Measurements from ENCODE around the gene UBXN6.

The UBXN6 gene

GRCh38 chr19:4457654-4458395 is at the start of gene UBXN6:
Gene UBXN6, minus strand, starts transcription at chr19:4457794. Its CDS starts 97 bp downstream, at chr19:4457697.
- Histone ChIP-seq H3K36me3 (ENCODE audit: control insufficient read depth, insufficient read depth, low read length) (no peaks in the 10 kb centered on the region), H3K9ac (ENCODE audit: low read length) (peak within 1 kb of the TSS; percentile 76), H3K4me1 (ENCODE audit: control insufficient read depth, insufficient read depth, low read length) (peaks cover 10% of the 10 kb centered on the region), H3K4me3 (ENCODE audit: low read length) (peak within 1 kb of the TSS; percentile 25), H3K27me3 (ENCODE audit: control insufficient read depth, insufficient read depth, low read length) (no peaks in the 10 kb centered on the region), H3K9me3 (ENCODE audit: control insufficient read depth, low read length) (no peaks in the 10 kb centered on the region)

GRCh38 chr19:4507150-4507452 is 49.5 kb upstream of the UBXN6 start:
- H3K9me3 ChIP-seq (ENCODE audit: control insufficient read depth, low read length), result no peaks in the 10 kb centered on the region
- H3K4me1 ChIP-seq (ENCODE audit: control insufficient read depth, insufficient read depth, low read length), result no peaks in the 10 kb centered on the region
- no peaks in the 10 kb centered on the region for H3K36me3 ChIP-seq (ENCODE audit: control insufficient read depth, insufficient read depth, low read length)
- no peak overlapping the region for H3K4me3 ChIP-seq (ENCODE audit: low read length)
- H3K27me3 ChIP-seq (ENCODE audit: control insufficient read depth, insufficient read depth, low read length), result no peaks in the 10 kb centered on the region
- no peak overlapping the region for H3K9ac ChIP-seq (ENCODE audit: low read length)

GRCh38 chr19:4506449-4507149 is 49.0 kb upstream of the UBXN6 start:
- Histone ChIP-seq H3K4me3 (ENCODE audit: low read length) (no peak overlapping the region), H3K9me3 (ENCODE audit: control insufficient read depth, low read length) (no peaks in the 10 kb centered on the region), H3K9ac (ENCODE audit: low read length) (no peak overlapping the region), H3K4me1 (ENCODE audit: control insufficient read depth, insufficient read depth, low read length) (no peaks in the 10 kb centered on the region), H3K27me3 (ENCODE audit: control insufficient read depth, insufficient read depth, low read length) (no peaks in the 10 kb centered on the region), H3K36me3 (ENCODE audit: control insufficient read depth, insufficient read depth, low read length) (no peaks in the 10 kb centered on the region)

GRCh38 chr19:4505570-4506448 is 48.2 kb upstream of the UBXN6 start:
- no peak overlapping the region for H3K9ac ChIP-seq (ENCODE audit: low read length)
- no peaks in the 10 kb centered on the region for H3K27me3 ChIP-seq (ENCODE audit: control insufficient read depth, insufficient read depth, low read length)
- no peaks in the 10 kb centered on the region for H3K4me1 ChIP-seq (ENCODE audit: control insufficient read depth, insufficient read depth, low read length)
- no peak overlapping the region for H3K4me3 ChIP-seq (ENCODE audit: low read length)
- H3K9me3 ChIP-seq (ENCODE audit: control insufficient read depth, low read length), result no peaks in the 10 kb centered on the region
- H3K36me3 ChIP-seq (ENCODE audit: control insufficient read depth, insufficient read depth, low read length), result no peaks in the 10 kb centered on the region

GRCh38 chr19:4504891-4505569 is 47.4 kb upstream of the UBXN6 start:
- no peak overlapping the region for H3K4me3 ChIP-seq (ENCODE audit: low read length)
- no peaks in the 10 kb centered on the region for H3K36me3 ChIP-seq (ENCODE audit: control insufficient read depth, insufficient read depth, low read length)

GRCh38 chr19:4504297-4504701 is 46.7 kb upstream of the UBXN6 start:
- no peaks in the 10 kb centered on the region for H3K27me3 ChIP-seq (ENCODE audit: control insufficient read depth, insufficient read depth, low read length)
- no peaks in the 10 kb centered on the region for H3K9me3 ChIP-seq (ENCODE audit: control insufficient read depth, low read length)
- no peaks in the 10 kb centered on the region for H3K4me1 ChIP-seq (ENCODE audit: control insufficient read depth, insufficient read depth, low read length)
- H3K9ac ChIP-seq (ENCODE audit: low read length), result no peak overlapping the region
- no peaks in the 10 kb centered on the region for H3K36me3 ChIP-seq (ENCODE audit: control insufficient read depth, insufficient read depth, low read length)
- H3K4me3 ChIP-seq (ENCODE audit: low read length), result no peak overlapping the region

More at GRCh38 chr19:4504891-4505569, 47.4 kb upstream of the UBXN6 start:
- no peak overlapping the region for H3K9ac ChIP-seq (ENCODE audit: low read length)
- no peaks in the 10 kb centered on the region for H3K4me1 ChIP-seq (ENCODE audit: control insufficient read depth, insufficient read depth, low read length)
- no peaks in the 10 kb centered on the region for H3K9me3 ChIP-seq (ENCODE audit: control insufficient read depth, low read length)
- H3K27me3 ChIP-seq (ENCODE audit: control insufficient read depth, insufficient read depth, low read length), result no peaks in the 10 kb centered on the region

GRCh38 chr19:4503825-4504170 is 46.2 kb upstream of the UBXN6 start:
- no peaks in the 10 kb centered on the region for H3K4me1 ChIP-seq (ENCODE audit: control insufficient read depth, insufficient read depth, low read length)
- H3K4me3 ChIP-seq (ENCODE audit: low read length), result no peak overlapping the region
- H3K9ac ChIP-seq (ENCODE audit: low read length), result no peak overlapping the region
- H3K9me3 ChIP-seq (ENCODE audit: control insufficient read depth, low read length), result no peaks in the 10 kb centered on the region
- H3K27me3 ChIP-seq (ENCODE audit: control insufficient read depth, insufficient read depth, low read length), result no peaks in the 10 kb centered on the region
- no peaks in the 10 kb centered on the region for H3K36me3 ChIP-seq (ENCODE audit: control insufficient read depth, insufficient read depth, low read length)

GRCh38 chr19:4503132-4503824 is 45.7 kb upstream of the UBXN6 start:
- no peaks in the 10 kb centered on the region for H3K4me1 ChIP-seq (ENCODE audit: control insufficient read depth, insufficient read depth, low read length)
- no peak overlapping the region for H3K9ac ChIP-seq (ENCODE audit: low read length)
- H3K4me3 ChIP-seq (ENCODE audit: low read length), result no peak overlapping the region
- H3K36me3 ChIP-seq (ENCODE audit: control insufficient read depth, insufficient read depth, low read length), result no peaks in the 10 kb centered on the region
- no peaks in the 10 kb centered on the region for H3K27me3 ChIP-seq (ENCODE audit: control insufficient read depth, insufficient read depth, low read length)
- H3K9me3 ChIP-seq (ENCODE audit: control insufficient read depth, low read length), result no peaks in the 10 kb centered on the region

- no peaks in the 10 kb centered on the region for H3K4me1 ChIP-seq (ENCODE audit: control insufficient read depth, insufficient read depth, low read length)
- no peaks in the 10 kb centered on the region for H3K9me3 ChIP-seq (ENCODE audit: control insufficient read depth, low read length)
- no peak overlapping the region for H3K9ac ChIP-seq (ENCODE audit: low read length)
- no peak overlapping the region for H3K4me3 ChIP-seq (ENCODE audit: low read length)
- H3K36me3 ChIP-seq (ENCODE audit: control insufficient read depth, insufficient read depth, low read length), result no peaks in the 10 kb centered on the region
- H3K27me3 ChIP-seq (ENCODE audit: control insufficient read depth, insufficient read depth, low read length), result no peaks in the 10 kb centered on the region
These were observed 44.9 kb upstream of the UBXN6 start for GRCh38 chr19:4502282-4503131.

GRCh38 chr19:4501691-4502090 is 44.1 kb upstream of the UBXN6 start:
- Histone ChIP-seq H3K4me3 (ENCODE audit: low read length) (no peak overlapping the region), H3K36me3 (ENCODE audit: control insufficient read depth, insufficient read depth, low read length) (no peaks in the 10 kb centered on the region), H3K9me3 (ENCODE audit: control insufficient read depth, low read length) (no peaks in the 10 kb centered on the region)

More at GRCh38 chr19:4501691-4502090, 44.1 kb upstream of the UBXN6 start:
- Histone ChIP-seq H3K27me3 (ENCODE audit: control insufficient read depth, insufficient read depth, low read length) (no peaks in the 10 kb centered on the region), H3K4me1 (ENCODE audit: control insufficient read depth, insufficient read depth, low read length) (no peaks in the 10 kb centered on the region), H3K9ac (ENCODE audit: low read length) (no peak overlapping the region)
